OCI-LY1 (cell line): Measurements from ENCODE around the gene ETNK2.

Experiments
- H2AFZ ChIP-seq: fragments of 200-600 bp; sonication (generic), shearing (Covaris generic); 2 replicates; pipeline ENCODE4 v1.6.0; 2014; ENCODE audit warnings: antibody characterized with exemption, mild to moderate bottlenecking, low read length
- H3F3A ChIP-seq: fragments of 200-600 bp; sonication (generic), shearing (Covaris generic); 2 replicates; pipeline ENCODE4 v1.6.0; 2014; ENCODE audit warnings: mild to moderate bottlenecking, antibody characterized with exemption, low read length, moderate library complexity; ENCODE audit not compliant: insufficient read depth
- H3K27ac ChIP-seq: fragments of 200-600 bp; sonication (generic); 2 replicates; pipeline ENCODE4 v1.5.1; 2014; ENCODE audit warnings: low read length, mixed run types, mild to moderate bottlenecking, low read depth; ENCODE audit not compliant: poor library complexity, severe bottlenecking
- H3K27me3 ChIP-seq: fragments of 200-600 bp; sonication (generic); 2 replicates; pipeline ENCODE4 v1.6.0; 2014; ENCODE audit warnings: antibody characterized with exemption, mild to moderate bottlenecking, low read length, moderate library complexity; ENCODE audit not compliant: insufficient read depth
- H3K36me3 ChIP-seq: fragments of 200-600 bp; sonication (generic); 2 replicates; pipeline ENCODE4 v1.6.1; 2014; ENCODE audit warnings: mild to moderate bottlenecking, antibody characterized with exemption, low read length, moderate library complexity, mixed read lengths; ENCODE audit not compliant: insufficient read depth
- H3K4me1 ChIP-seq: fragments of 200-600 bp; sonication (generic); 2 replicates; pipeline ENCODE4 v1.5.1; 2014; ENCODE audit warnings: mild to moderate bottlenecking, low read length, moderate library complexity; ENCODE audit not compliant: insufficient read depth, severe bottlenecking
- H3K4me2 ChIP-seq: fragments of 200-600 bp; sonication (generic), shearing (Covaris generic); 2 replicates; pipeline ENCODE4 v1.6.1; 2014; ENCODE audit warnings: low read length
- H3K4me3 ChIP-seq: fragments of 200-600 bp; sonication (generic); 2 replicates; pipeline ENCODE4 v1.5.1; 2014; ENCODE audit warnings: low read length, low read depth, mild to moderate bottlenecking, mixed read lengths; ENCODE audit not compliant: poor library complexity, severe bottlenecking
- H3K79me2 ChIP-seq: fragments of 200-600 bp; shearing (Covaris generic); 2 replicates; pipeline ENCODE4 v1.6.1; 2016; ENCODE audit warnings: mixed run types, low read length, mixed read lengths; ENCODE audit not compliant: insufficient read depth
- H3K9ac ChIP-seq: fragments of 200-600 bp; sonication (generic), shearing (Covaris generic); 2 replicates; pipeline ENCODE4 v1.6.1; 2014; ENCODE audit warnings: mild to moderate bottlenecking, low read length, mixed read lengths
- H3K9me2 ChIP-seq: fragments of 200-600 bp; sonication (generic), shearing (Covaris generic); 2 replicates; pipeline ENCODE4 v1.6.1; 2014; ENCODE audit warnings: low read depth, mild to moderate bottlenecking, low read length, mixed read lengths
- H3K9me3 ChIP-seq: fragments of 200-600 bp; shearing (Covaris generic); 2 replicates; pipeline ENCODE4 v1.6.1; 2014; ENCODE audit warnings: low read length, mixed read lengths
- H4K20me1 ChIP-seq: fragments of 200-600 bp; sonication (generic), shearing (Covaris generic); 2 replicates; pipeline ENCODE4 v1.6.0; 2016; ENCODE audit warnings: mild to moderate bottlenecking, low read length; ENCODE audit not compliant: insufficient read depth
- CTCF ChIP-seq: fragments of 200-600 bp; sonication (generic), shearing (Covaris generic); IDR thresholded peaks from 2 replicates; pipeline ENCODE4 v1.5.1; 2017; ENCODE audit warnings: mild to moderate bottlenecking, antibody characterized with exemption, low read length, moderate library complexity, mixed read lengths
- EZH2 ChIP-seq: fragments of 200-600 bp; sonication (generic), shearing (Covaris generic); IDR thresholded peaks from 2 replicates; pipeline ENCODE4 v1.8.0; 2017; ENCODE audit warnings: borderline replicate concordance, mixed run types, mild to moderate bottlenecking, antibody characterized with exemption, low read length, moderate library complexity, mixed read lengths

Gene ETNK2

GRCh38 chr1:204141131-204141530, 10.7 kb downstream of the ETNK2 start:
- Histone ChIP-seq H3K4me2 (no peak overlapping the region), H3K36me3 (no peaks in the 10 kb centered on the region)

DNA sequence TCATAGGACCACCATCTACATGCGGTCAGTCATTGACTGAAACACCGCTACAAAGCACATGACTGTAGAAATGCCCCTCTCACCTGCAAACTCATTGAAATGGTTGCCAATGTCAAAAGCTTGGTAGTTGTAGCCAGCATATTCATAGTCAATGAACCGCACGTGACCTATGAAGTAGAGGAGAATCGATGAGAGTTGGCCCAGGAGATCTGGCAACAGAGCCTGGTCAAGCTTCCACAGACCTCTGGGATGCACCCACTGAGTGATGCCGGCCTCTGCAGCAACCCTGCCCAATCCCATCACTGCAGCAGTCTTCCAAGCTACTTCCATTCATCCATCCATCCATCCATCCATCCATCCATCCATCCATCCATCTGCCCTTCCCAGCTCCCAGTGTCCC, 11.9 kb downstream of the ETNK2 start:
- no peaks in the 10 kb centered on the region for H3K79me2 ChIP-seq
- no peak overlapping the region for H3K9ac ChIP-seq
- TF ChIP-seq CTCF (no peak), EZH2 (no peak)
- no peak overlapping the region for H3K4me2 ChIP-seq
- H3F3A ChIP-seq = no peaks in the 10 kb centered on the region
- H3K36me3 ChIP-seq = no peaks in the 10 kb centered on the region
- no peaks in the 10 kb centered on the region for H3K9me3 ChIP-seq
- no peak overlapping the region for H2AFZ ChIP-seq
- H4K20me1 ChIP-seq = no peaks in the 10 kb centered on the region
- no peaks in the 10 kb centered on the region for H3K4me1 ChIP-seq
- no peak overlapping the region for H3K27ac ChIP-seq
- no peak overlapping the region for H3K4me3 ChIP-seq
- no peaks in the 10 kb centered on the region for H3K9me2 ChIP-seq
- H3K27me3 ChIP-seq = no peaks in the 10 kb centered on the region

More at GRCh38 chr1:204141131-204141530, 10.7 kb downstream of the ETNK2 start:
- Histone ChIP-seq H3K9ac (no peak overlapping the region), H3F3A (no peaks in the 10 kb centered on the region), H3K27ac (no peak overlapping the region), H4K20me1 (no peaks in the 10 kb centered on the region), H3K9me2 (no peaks in the 10 kb centered on the region), H3K4me3 (no peak overlapping the region), H3K4me1 (no peaks in the 10 kb centered on the region), H3K9me3 (no peaks in the 10 kb centered on the region), H3K79me2 (no peaks in the 10 kb centered on the region), H3K27me3 (no peaks in the 10 kb centered on the region), H2AFZ (no peak overlapping the region)
- TF ChIP-seq EZH2 (no peak), CTCF (no peak)

GRCh38 chr1:204139088-204139487, 12.8 kb downstream of the ETNK2 start:
- no peaks in the 10 kb centered on the region for H3K9me2 ChIP-seq
- no peak for TF ChIP-seq EZH2
- no peak for TF ChIP-seq CTCF
- H3K27ac ChIP-seq = no peak overlapping the region
- H3K9me3 ChIP-seq = no peaks in the 10 kb centered on the region
- no peak overlapping the region for H2AFZ ChIP-seq
- no peak overlapping the region for H3K9ac ChIP-seq
- H3F3A ChIP-seq = no peaks in the 10 kb centered on the region
- no peaks in the 10 kb centered on the region for H4K20me1 ChIP-seq
- no peaks in the 10 kb centered on the region for H3K4me1 ChIP-seq
- H3K79me2 ChIP-seq = no peaks in the 10 kb centered on the region
- no peaks in the 10 kb centered on the region; the same call in 1 of the 2 replicates for H3K27me3 ChIP-seq
- no peaks in the 10 kb centered on the region for H3K36me3 ChIP-seq
- H3K4me3 ChIP-seq = no peak overlapping the region
- H3K4me2 ChIP-seq = no peak overlapping the region
